HUES48 (cell line): ENCODE data around the gene GNG13.

Source experiments
- H3K27ac ChIP-seq: one replicate; pipeline ENCODE4 v1.7.0; 2013; ENCODE audit warnings: low read depth, low read length, inconsistent platforms
- H3K27me3 ChIP-seq: 2 replicates; pipeline ENCODE4 v1.6.1; 2013; ENCODE audit warnings: mild to moderate bottlenecking, low read length; ENCODE audit not compliant: control insufficient read depth, insufficient read depth
- H3K36me3 ChIP-seq: 2 replicates; pipeline ENCODE4 v1.6.1; 2013; ENCODE audit warnings: low read length; ENCODE audit not compliant: control insufficient read depth, insufficient read depth
- H3K4me1 ChIP-seq: 2 replicates; pipeline ENCODE4 v1.6.1; 2013; ENCODE audit warnings: mild to moderate bottlenecking, low read length; ENCODE audit not compliant: control insufficient read depth, insufficient read depth
- H3K4me3 ChIP-seq: 2 replicates; pipeline ENCODE4 v1.5.1; 2013; ENCODE audit warnings: mild to moderate bottlenecking, low read depth, low read length
- H3K9ac ChIP-seq: 2 replicates; pipeline ENCODE4 v1.6.1; 2013; ENCODE audit warnings: mild to moderate bottlenecking, low read depth, low read length, moderate library complexity
- H3K9me3 ChIP-seq: 2 replicates; pipeline ENCODE4 v1.6.1; 2013; ENCODE audit warnings: low read length; ENCODE audit not compliant: control insufficient read depth, insufficient read depth

The GNG13 gene

DNA sequence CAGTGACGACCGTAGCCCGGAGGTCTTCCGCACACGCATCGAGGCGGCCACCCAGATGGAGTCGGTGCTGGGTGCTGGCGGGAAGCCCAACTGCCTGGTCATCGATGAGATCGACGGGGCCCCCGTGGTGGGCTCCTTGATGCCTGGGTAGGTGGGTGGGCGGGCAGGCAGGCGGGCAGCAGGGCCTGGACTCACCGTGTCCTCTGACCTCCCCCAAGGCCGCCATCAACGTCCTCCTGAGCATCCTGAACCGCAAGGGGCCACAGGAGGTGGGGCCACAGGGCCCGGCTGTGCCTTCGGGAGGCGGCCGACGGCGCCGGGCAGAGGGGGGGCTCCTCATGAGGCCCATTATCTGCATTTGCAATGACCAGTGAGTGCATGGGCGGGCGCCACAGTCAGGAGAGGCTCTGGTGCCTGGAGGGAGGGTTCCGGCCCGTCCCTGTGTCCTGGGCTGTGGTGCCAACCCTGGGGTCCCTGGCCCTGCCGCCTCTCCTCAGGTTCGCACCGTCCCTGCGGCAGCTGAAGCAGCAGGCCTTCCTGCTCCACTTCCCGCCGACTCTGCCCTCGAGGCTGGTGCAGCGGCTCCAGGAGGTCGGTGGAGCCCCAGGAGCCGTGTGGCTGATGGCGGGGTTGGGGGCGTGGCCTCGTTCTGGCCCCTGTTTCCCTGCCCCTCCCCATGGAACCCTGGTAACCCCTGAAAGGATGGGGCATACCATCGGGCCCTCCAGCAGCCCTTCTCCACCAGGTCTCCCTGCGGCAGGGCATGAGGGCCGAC is 8.1 kb downstream of the GNG13 start:
- H3K36me3 ChIP-seq: peaks cover 58% of the 10 kb centered on the region

DNA sequence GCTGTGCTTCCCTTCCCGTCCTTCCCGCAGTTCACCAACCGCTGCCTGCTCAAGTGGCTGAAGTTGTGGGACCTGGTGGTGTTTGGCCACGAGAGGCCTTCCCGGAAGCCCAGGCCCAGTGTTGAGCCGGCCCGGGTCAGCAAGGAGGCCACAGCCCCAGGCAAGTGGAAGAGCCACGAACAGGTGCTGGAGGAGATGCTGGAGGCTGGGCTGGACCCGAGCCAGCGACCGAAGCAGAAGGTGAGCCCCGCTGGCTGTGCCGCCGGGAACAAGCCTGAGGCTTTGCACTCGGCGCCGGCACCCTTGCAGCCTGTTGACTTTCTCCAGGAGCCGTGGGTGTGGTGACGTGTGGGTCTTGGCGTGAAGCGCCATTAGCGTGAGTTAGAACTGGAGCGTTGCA is 9.4 kb downstream of the GNG13 start:
- H3K36me3 ChIP-seq: peaks cover 61% of the 10 kb centered on the region
- no peak overlapping the region for H3K27ac ChIP-seq
- H3K4me3 ChIP-seq: no peak overlapping the region
- H3K27me3 ChIP-seq: no peaks in the 10 kb centered on the region
- H3K9me3 ChIP-seq: no peaks in the 10 kb centered on the region
- no peak overlapping the region for H3K9ac ChIP-seq
- H3K4me1 ChIP-seq: no peaks in the 10 kb centered on the region

More for the DNA sequence above, 8.1 kb downstream of the GNG13 start:
- no peaks in the 10 kb centered on the region for H3K27me3 ChIP-seq
- H3K27ac ChIP-seq: no peak overlapping the region
- H3K4me1 ChIP-seq: no peaks in the 10 kb centered on the region
- no peak overlapping the region for H3K4me3 ChIP-seq
- no peaks in the 10 kb centered on the region for H3K9me3 ChIP-seq
- no peak overlapping the region for H3K9ac ChIP-seq

DNA sequence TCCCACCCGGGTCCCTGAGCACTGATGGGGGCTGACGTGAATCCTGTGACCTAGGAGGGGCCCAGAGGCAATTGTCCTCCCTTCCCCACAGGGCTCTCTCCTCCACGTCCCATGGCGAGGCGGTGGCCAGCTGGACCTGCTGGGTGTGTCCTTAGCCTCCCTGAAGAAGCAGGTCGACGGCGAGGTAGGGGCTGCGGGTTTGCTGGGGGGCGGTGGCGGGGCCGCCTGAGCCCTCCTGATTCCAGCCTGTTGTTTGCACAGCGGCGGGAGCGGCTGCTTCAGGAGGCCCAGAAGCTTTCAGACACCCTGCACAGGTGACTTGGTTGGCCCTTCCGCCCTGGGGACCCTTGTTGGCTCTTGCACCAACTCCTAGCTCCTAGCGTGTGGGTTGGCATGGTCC is 10.4 kb downstream of the GNG13 start:
- Histone ChIP-seq H3K36me3 (peaks cover 58% of the 10 kb centered on the region), H3K27ac (no peak overlapping the region), H3K4me1 (no peaks in the 10 kb centered on the region), H3K4me3 (no peak overlapping the region), H3K9ac (no peak overlapping the region), H3K27me3 (no peaks in the 10 kb centered on the region), H3K9me3 (no peaks in the 10 kb centered on the region)

DNA sequence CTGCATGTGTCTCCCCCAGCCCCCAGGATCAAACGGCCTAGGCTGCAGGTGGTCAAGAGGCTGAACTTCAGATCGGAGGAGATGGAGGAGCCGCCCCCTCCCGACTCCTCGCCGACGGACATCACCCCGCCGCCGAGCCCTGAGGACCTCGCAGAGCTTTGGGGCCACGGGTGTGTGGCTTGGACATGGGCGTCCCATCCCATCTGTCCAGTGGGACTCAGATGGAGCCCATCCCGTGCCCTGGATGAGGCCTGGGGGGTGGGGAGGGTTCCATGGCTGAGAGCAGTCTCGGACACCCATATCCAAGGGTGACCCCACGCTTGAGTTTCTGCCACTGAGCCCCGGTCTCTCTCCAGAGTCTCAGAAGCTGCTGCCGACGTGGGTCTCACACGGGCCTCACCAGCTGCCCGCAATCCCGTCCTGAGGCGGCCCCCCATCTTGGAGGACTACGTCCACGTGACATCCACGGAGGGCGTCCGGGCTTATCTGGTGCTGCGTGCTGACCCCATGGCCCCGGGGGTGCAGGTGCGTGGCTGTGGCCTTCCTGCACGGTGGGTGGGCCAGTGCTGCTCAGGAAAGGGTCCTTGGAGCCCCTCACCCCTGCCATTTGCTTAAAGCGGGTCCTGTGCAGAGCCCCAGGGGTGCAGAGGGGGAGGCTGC is 11.2 kb downstream of the GNG13 start:
- H3K4me1 ChIP-seq: no peaks in the 10 kb centered on the region
- H3K36me3 ChIP-seq: peaks cover 58% of the 10 kb centered on the region
- H3K27ac ChIP-seq: peak overlapping the region; percentile 78
- H3K4me3 ChIP-seq: peak overlapping the region; percentile 98
- H3K9me3 ChIP-seq: no peaks in the 10 kb centered on the region
- no peaks in the 10 kb centered on the region for H3K27me3 ChIP-seq
- H3K9ac ChIP-seq: peak overlapping the region; percentile 70; the same call in 1 of the 2 replicates

DNA sequence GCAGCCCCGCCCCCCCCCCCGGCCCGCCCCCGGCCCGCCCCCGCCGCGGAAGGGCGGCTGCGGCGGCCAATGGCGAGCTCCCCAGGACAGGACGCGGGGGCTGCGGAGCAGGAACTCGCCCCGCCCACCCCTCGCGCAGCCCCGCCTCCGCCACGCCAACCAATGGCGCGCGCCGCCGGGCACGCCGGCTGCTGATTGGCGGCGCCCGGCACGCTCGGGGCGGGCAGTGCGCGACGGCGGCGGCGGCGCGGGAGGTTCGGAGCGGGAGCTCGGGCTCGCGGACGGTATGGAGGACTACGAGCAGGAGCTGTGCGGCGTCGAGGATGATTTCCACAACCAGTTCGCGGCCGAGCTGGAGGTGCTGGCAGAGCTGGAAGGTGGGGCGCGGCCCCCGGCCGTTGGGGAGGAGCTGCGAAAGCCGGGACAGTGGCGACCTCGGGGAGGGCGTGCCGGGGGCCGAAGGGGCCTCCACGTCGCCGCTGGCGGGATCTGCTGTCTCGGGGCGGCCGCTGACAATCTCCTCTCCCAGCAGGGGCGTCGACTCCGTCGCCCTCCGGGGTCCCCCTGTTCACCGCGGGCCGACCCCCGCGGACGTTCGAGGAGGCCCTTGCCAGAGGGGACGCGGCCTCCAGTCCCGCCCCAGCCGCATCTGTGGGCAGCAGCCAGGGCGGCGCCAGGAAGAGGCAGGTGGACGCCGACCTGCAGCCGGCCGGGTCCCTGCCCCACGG is 12.0 kb downstream of the GNG13 start, which contains the start of gene CHTF18:
CHTF18 (plus strand) TSS at position 222 of the 728 bp plus-strand sequence; CDS start at position 287, 65 bp downstream.
- Histone ChIP-seq H3K36me3 (peaks cover 52% of the 10 kb centered on the region), H3K9ac (peak within 1 kb of the TSS; percentile 70), H3K4me1 (no peaks in the 10 kb centered on the region), H3K27ac (peak within 1 kb of the TSS; percentile 78), H3K4me3 (peak within 1 kb of the TSS; percentile 98), H3K27me3 (no peaks in the 10 kb centered on the region), H3K9me3 (no peaks in the 10 kb centered on the region)

DNA sequence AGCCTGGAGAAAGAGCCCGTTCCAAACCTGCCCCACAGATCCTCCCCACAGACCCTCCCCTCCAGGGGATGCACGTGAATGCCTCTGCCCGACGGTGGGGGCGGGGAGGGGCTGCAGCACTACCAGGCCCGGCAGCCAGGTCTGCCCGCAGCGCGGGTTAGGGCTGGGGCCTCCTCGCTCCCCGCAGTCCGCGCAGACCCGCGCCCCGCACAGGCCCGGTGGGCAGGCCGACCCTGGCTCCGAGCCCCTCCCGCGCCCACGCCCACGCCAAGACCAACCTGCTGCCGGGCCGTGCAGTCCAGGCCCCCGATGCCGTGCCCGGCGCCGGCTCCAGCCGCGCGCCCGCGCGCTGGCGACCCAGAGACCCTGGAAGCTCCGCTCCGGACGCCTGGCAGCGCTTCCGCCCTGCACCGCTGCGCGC is 12.5 kb downstream of the GNG13 start, which contains the start of gene RPUSD1:
RPUSD1 (minus strand) TSS at position 404 of the 421 bp plus-strand sequence. CDS start 644 bp downstream, outside the sequence.
- Histone ChIP-seq H3K27me3 (no peaks in the 10 kb centered on the region), H3K27ac (peak within 1 kb of the TSS; percentile 78), H3K9ac (peak within 1 kb of the TSS; percentile 70), H3K9me3 (no peaks in the 10 kb centered on the region), H3K36me3 (peaks cover 48% of the 10 kb centered on the region), H3K4me1 (no peaks in the 10 kb centered on the region), H3K4me3 (peak within 1 kb of the TSS; percentile 98)

DNA sequence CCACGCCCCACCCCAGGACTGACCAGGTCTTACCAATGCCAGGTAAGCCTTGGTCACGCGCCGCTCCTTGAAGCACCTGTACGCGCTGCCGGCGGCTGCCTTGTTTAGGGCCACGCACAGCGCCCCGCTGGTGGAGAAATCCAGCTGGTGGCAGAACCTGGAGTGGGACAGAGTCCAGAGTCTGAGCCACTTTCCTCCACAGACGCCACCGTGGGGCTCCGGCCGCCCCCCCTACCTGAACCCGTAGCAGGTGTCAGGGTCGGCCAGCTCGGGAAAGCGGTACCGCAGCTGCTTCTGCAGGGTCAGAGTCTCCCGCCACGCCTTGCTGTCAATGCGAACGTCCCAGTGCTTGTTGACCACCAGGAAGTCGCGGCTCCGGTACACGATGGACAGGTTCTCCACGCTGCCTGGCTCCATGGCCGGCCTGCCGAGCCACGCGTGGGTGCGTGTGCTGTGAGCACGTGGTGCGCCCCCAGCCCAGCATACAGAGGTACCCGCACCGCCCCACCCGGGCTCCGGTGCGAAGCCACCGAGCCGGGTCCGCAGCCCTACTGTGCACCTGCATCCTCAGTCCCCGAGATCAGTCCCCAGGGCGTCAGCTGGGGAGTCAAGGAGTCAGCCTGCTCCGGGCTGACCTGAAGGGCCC is 13.1 kb downstream of the GNG13 start:
- no peaks in the 10 kb centered on the region for H3K27me3 ChIP-seq
- no peaks in the 10 kb centered on the region for H3K9me3 ChIP-seq
- peak overlapping the region; percentile 61; the same call in 1 of the 2 replicates for H3K9ac ChIP-seq
- peak overlapping the region; percentile 95 for H3K4me3 ChIP-seq
- peak overlapping the region; percentile 55 for H3K27ac ChIP-seq
- no peaks in the 10 kb centered on the region for H3K4me1 ChIP-seq
- H3K36me3 ChIP-seq: peaks cover 45% of the 10 kb centered on the region

DNA sequence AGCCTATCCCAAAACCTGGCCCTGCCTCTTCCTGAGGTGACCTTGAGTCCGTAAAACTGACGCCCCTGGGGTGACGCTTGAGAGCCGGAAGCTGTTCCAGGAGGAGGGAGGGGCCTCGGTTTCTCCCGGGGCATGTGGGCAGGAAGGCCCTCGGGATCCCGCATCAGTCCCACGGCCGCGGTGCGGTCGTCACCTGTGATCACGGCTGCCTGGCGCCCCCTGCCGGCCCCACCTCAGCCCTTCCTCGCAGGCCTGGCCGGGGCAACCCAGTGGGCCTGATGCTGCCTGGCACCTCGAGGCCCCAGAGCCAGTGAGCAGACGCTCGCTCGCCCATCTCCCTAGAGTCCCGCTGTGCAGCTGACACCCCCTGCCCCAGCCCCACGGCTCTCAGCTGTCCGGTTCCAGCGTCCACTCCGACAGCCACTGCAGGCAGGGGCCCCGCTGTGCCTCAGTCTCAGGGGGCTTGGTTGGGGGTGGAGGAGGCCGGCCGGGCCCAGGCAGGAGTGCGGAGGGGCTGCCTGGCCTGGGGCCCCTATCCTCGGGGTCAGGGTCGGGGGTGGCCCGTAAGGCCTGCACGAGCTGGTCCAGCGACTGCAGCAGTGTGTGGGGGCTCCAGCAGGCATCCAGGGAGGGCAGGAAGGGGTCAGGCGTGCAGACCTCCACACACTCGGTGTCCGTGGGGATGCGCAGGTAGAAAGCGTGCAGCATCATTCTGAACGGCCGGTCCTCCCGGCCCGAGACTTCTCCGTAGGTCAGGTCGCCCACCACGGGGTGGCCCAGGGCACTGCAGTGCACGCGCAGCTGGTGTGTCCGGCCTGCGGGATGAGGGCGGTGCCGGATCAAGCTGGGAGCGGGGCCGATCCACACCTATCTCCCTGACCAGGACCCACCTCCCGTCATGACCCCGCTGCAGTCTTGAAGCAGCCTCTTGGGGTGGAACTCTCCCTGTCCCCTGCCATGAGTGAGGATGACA is 14.7 kb downstream of the GNG13 start:
- no peak overlapping the region for H3K9ac ChIP-seq
- peaks cover 29% of the 10 kb centered on the region for H3K36me3 ChIP-seq
- no peaks in the 10 kb centered on the region for H3K27me3 ChIP-seq
- no peak overlapping the region for H3K4me3 ChIP-seq
- no peak overlapping the region for H3K27ac ChIP-seq
- H3K4me1 ChIP-seq: no peaks in the 10 kb centered on the region
- H3K9me3 ChIP-seq: no peaks in the 10 kb centered on the region

DNA sequence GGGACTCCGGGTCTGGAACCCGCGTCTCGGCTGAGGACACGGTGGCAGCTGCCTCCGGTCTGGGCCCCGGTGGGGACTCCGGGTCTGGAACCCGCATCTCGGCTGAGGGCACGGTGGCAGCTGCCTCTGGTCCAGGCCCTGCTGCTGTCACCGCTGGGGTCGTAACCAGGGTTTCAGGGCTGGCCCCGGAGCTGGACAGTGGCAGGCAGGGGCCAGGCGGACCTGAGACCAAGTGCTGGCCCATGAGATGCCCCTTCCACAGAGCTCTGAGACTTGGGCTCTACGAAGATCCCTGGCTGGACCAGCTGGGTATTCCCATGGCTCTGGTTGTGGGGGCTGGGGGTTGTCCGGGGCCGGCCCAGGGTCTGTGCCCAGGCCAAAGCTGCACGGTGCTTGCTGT is 16.1 kb downstream of the GNG13 start:
- H3K4me1 ChIP-seq: no peaks in the 10 kb centered on the region
- peaks cover 15% of the 10 kb centered on the region for H3K36me3 ChIP-seq
- H3K4me3 ChIP-seq: no peak overlapping the region
- no peak overlapping the region for H3K9ac ChIP-seq
- H3K27ac ChIP-seq: no peak overlapping the region
- H3K27me3 ChIP-seq: no peaks in the 10 kb centered on the region
- H3K9me3 ChIP-seq: no peaks in the 10 kb centered on the region
